Epithelial cell of proximal tubule (primary cell): ENCODE data around the gene C1orf122. TPM values are rescaled to one million over a fixed set of nuclear protein-coding genes. Genes with fewer than 3 reads are reported as not detected.

Source experiments
- DNase-seq: peaks from one replicate; pipeline ENCODE4 v3.0.0-alpha.2; 2011; ENCODE audit warnings: low read depth
- H3K4me3 ChIP-seq: 2 replicates; pipeline ENCODE4 v1.5.1; 2011; ENCODE audit warnings: low read depth, mild to moderate bottlenecking, low read length
- total RNA-seq: library from RNA; depleted of rRNA; stranded (reverse); fragments of >200 nt; gene quantifications from 2 replicates; pipeline ENCODE4 v1.2.3, GENCODE V29; 2015
- TF ChIP-seq, protein P1 (sequence below): conservative IDR thresholded peaks from 2 replicates; pipeline ENCODE4 v1.5.1; 2012; ENCODE audit warnings: low read depth, mild to moderate bottlenecking, low read length

C1orf122 gene
- total RNA-seq, 1 donor from 2014 or later = 95.2 TPM

- DNase-seq = no peak
- TF ChIP-seq, protein P1, sequence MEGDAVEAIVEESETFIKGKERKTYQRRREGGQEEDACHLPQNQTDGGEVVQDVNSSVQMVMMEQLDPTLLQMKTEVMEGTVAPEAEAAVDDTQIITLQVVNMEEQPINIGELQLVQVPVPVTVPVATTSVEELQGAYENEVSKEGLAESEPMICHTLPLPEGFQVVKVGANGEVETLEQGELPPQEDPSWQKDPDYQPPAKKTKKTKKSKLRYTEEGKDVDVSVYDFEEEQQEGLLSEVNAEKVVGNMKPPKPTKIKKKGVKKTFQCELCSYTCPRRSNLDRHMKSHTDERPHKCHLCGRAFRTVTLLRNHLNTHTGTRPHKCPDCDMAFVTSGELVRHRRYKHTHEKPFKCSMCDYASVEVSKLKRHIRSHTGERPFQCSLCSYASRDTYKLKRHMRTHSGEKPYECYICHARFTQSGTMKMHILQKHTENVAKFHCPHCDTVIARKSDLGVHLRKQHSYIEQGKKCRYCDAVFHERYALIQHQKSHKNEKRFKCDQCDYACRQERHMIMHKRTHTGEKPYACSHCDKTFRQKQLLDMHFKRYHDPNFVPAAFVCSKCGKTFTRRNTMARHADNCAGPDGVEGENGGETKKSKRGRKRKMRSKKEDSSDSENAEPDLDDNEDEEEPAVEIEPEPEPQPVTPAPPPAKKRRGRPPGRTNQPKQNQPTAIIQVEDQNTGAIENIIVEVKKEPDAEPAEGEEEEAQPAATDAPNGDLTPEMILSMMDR = no peak
- H3K4me3 ChIP-seq = no peak overlapping the region
Measured at GRCh38 chr1:37845786-37846185, 38.2 kb downstream of the C1orf122 start.

DNA sequence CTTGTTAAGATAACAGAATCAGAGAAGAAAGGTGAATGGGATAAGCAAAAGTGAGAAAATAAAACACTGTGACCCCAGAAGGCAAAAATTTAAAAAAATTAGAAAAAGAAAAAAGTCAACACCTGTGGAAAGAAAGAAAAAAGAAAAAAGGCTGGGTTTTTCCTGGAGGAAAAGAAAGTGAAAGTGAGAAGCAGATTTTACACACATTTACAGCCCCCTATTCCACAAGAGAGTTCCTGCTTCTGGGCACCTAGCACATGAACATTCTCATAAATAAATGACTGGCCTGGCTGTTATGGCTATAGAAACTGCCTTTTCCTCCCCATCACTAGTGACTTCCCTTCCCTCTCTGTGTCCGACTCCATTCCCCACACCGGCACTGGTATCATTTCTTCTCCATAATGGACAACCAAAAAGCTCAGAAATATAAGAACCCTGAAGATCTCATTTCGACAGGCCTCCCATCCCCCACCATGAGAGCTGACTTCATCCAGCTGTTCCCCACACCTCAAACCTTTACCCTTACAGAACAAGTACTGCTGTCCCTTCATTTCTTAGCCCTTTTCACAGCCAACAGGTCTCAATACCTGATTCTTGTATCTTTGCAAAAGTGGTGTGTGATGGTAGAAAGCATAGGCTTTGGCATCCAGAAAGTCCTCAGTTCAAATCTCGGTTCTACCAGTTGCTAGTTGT, 39.2 kb downstream of the C1orf122 start:
- no peak for DNase-seq
- TF ChIP-seq, protein P1 = no peak
- no peak overlapping the region for H3K4me3 ChIP-seq

- H3K4me3 ChIP-seq = no peak overlapping the region
- no peak for DNase-seq
- TF ChIP-seq, protein P1 = no peak
Measured at GRCh38 chr1:37849480-37849879, 41.9 kb downstream of the C1orf122 start.

DNA sequence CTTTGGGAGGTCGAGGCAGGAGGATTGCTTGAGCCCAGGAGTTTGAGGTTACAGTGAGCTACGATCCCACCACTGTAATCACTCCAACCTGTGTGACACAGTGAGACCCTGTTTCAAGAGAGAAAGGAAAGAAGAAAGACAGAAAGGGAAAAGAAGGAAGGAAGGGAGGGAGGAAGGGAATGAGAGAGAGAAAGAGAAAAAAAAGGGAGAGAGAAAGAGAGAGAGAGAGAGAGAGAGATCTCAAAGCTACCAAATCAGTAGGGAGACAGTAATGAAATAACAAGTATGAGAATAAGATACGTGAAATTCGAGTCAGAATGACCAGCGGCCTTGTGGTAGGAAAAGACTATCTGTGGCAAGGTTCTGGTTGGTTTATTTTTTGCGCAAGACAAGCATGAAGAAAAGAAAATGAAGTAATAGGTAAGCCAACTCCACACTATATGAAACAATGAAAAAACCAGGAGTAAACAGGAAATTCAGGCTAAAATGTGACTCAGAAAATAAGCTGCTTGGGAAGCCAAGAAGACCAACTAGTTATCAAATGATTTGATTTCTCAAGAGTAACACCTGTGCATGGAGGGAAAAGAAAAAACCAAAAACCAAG, 42.9 kb downstream of the C1orf122 start:
- TF ChIP-seq, protein P1 = no peak
- DNase-seq = no peak
- H3K4me3 ChIP-seq = no peak overlapping the region

GRCh38 chr1:37851262-37851661, 43.7 kb downstream of the C1orf122 start:
- DNase-seq = no peak
- no peak overlapping the region for H3K4me3 ChIP-seq
- TF ChIP-seq, protein P1 = no peak

GRCh38 chr1:37851782-37852210, 44.2 kb downstream of the C1orf122 start:
- DNase-seq = no peak
- H3K4me3 ChIP-seq = no peak overlapping the region
- TF ChIP-seq, protein P1 = no peak

- DNase-seq = no peak
- TF ChIP-seq, protein P1 = no peak
- H3K4me3 ChIP-seq = no peak overlapping the region
Measured at GRCh38 chr1:37853157-37853556, 45.6 kb downstream of the C1orf122 start.
